Activated T-cell treated with anti-CD3 and anti-CD28 coated beads, Interleukin-2, amount 50 U/mL, for 72 hours (primary cell): ENCODE data around the gene SLCO2B1. TPM values are rescaled to one million over a fixed set of nuclear protein-coding genes. Genes with fewer than 3 reads are reported as not detected.
A peak's percentile ranks its signal among the peaks of the same experiment; 100 is the strongest.

ENCODE experiments used
- ATAC-seq, 2 donors: fragments of 150-1000 bp; cut with Tn5 transposase; replicated peaks in 1 of 2; 2 replicates each; pipeline ENCODE4 v1.10.0; 2021; ENCODE audit warnings: moderate library complexity in 2 of 2, mild to moderate bottlenecking in 1 of 2
- DNase-seq, 2 donors: peaks; one replicate each; pipeline ENCODE4 v3.0.0; 2021 to 2022; ENCODE audit warnings: mixed read lengths in 1 of 2
- H3K27ac Mint-ChIP-seq: one replicate; pipeline ENCODE4 v1.8.0; 2022; ENCODE audit warnings: mild to moderate bottlenecking, moderate library complexity, mixed read lengths
- H3K27me3 Mint-ChIP-seq: one replicate; pipeline ENCODE4 v1.8.0; 2022; ENCODE audit warnings: low read depth, mixed read lengths
- H3K36me3 Mint-ChIP-seq, 2 donors: one replicate each; pipeline ENCODE4 v1.8.0; 2022; ENCODE audit warnings: mixed read lengths in 2 of 2, mild to moderate bottlenecking in 1 of 2; ENCODE audit not compliant: insufficient read depth in 2 of 2
- H3K4me1 Mint-ChIP-seq: one replicate; pipeline ENCODE4 v1.8.0; 2022; ENCODE audit warnings: low read depth, mixed read lengths
- H3K4me3 Mint-ChIP-seq, 2 donors: one replicate each; pipeline ENCODE4 v1.8.0; 2022; ENCODE audit warnings: mild to moderate bottlenecking in 2 of 2, mixed read lengths in 2 of 2, moderate library complexity in 2 of 2
- H3K9me3 Mint-ChIP-seq, 2 donors: one replicate each; pipeline ENCODE4 v1.8.0; 2022; ENCODE audit warnings: mixed read lengths in 2 of 2
- total RNA-seq, 2 donors: library from RNA; stranded (reverse); gene quantifications; one replicate each; pipeline ENCODE4 v1.2.3, GENCODE V29; 2022

Gene SLCO2B1
- total RNA-seq, 2 donors from 2014 or later: not detected

- no peak for ATAC-seq
- no peaks in the 10 kb centered on the region for H3K36me3 Mint-ChIP-seq
- H3K27me3 Mint-ChIP-seq: no peaks in the 10 kb centered on the region
- no peak overlapping the region for H3K27ac Mint-ChIP-seq
- H3K4me3 Mint-ChIP-seq: no peak overlapping the region
- no peaks in the 10 kb centered on the region for H3K9me3 Mint-ChIP-seq
- no peak for DNase-seq
- peaks cover 6% of the 10 kb centered on the region for H3K4me1 Mint-ChIP-seq
Measured at GRCh38 chr11:75160220-75160757, 9.4 kb downstream of the SLCO2B1 start.

- no peak for ATAC-seq
- H3K4me3 Mint-ChIP-seq: no peak overlapping the region
- H3K27ac Mint-ChIP-seq: no peak overlapping the region
Measured at GRCh38 chr11:75160880-75161279, 10.0 kb downstream of the SLCO2B1 start.

GRCh38 chr11:75161506-75162095 is 10.7 kb downstream of the SLCO2B1 start:
- ATAC-seq (no peak), DNase-seq (no peak)
- Mint-ChIP-seq H3K36me3 (no peaks in the 10 kb centered on the region), H3K27me3 (no peaks in the 10 kb centered on the region), H3K27ac (no peak overlapping the region), H3K4me1 (peaks cover 6% of the 10 kb centered on the region), H3K9me3 (no peaks in the 10 kb centered on the region), H3K4me3 (no peak overlapping the region)

More at GRCh38 chr11:75160880-75161279, 10.0 kb downstream of the SLCO2B1 start:
- H3K36me3 Mint-ChIP-seq: no peaks in the 10 kb centered on the region
- peaks cover 6% of the 10 kb centered on the region for H3K4me1 Mint-ChIP-seq
- no peak for DNase-seq
- H3K27me3 Mint-ChIP-seq: no peaks in the 10 kb centered on the region
- no peaks in the 10 kb centered on the region for H3K9me3 Mint-ChIP-seq

DNA sequence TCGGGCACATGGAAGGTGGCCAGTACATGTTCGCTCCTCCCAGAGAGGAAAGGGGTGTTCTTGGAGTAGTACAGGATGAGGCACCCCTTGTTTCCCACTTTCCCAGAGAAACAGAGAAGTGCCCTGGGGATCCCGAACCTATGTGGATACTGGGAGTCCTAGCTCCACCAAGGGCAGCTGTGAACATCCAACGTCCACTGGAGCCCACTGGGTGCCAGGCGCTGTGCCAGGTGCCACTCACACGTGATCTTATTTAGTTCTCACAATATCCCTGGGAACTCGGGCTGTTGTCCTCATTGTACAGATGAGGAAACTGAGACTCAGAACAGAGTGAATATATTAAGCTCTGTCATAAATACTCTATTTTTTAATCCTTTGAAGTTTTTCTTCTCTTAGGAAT is 12.0 kb downstream of the SLCO2B1 start:
- ATAC-seq (no peak), DNase-seq (no peak)
- peaks cover 6% of the 10 kb centered on the region for H3K4me1 Mint-ChIP-seq
- H3K27me3 Mint-ChIP-seq: no peaks in the 10 kb centered on the region
- no peaks in the 10 kb centered on the region for H3K36me3 Mint-ChIP-seq
- no peak overlapping the region for H3K27ac Mint-ChIP-seq
- no peaks in the 10 kb centered on the region for H3K9me3 Mint-ChIP-seq
- no peak overlapping the region for H3K4me3 Mint-ChIP-seq

GRCh38 chr11:75163921-75164849 is 13.3 kb downstream of the SLCO2B1 start:
- H3K4me1 Mint-ChIP-seq: peaks cover 6% of the 10 kb centered on the region
- H3K4me3 Mint-ChIP-seq: no peak overlapping the region
- no peaks in the 10 kb centered on the region for H3K27me3 Mint-ChIP-seq
- no peak for DNase-seq
- no peak for ATAC-seq
- H3K36me3 Mint-ChIP-seq: no peaks in the 10 kb centered on the region
- no peaks in the 10 kb centered on the region for H3K9me3 Mint-ChIP-seq
- no peak overlapping the region for H3K27ac Mint-ChIP-seq

DNA sequence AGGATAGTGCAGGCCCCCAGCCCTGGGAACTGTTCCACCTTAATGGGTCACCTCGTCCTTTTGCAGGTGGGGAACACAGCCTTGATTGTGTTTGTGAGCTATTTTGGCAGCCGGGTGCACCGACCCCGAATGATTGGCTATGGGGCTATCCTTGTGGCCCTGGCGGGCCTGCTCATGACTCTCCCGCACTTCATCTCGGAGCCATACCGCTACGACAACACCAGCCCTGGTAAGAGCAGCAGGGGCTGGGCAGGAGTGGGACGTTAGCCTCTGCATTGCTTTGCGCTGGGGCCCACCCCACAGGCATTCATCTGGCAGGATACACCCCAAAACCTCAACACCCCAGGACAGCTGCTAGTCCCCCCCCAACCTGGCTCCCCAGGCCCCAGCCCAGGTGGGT is 14.8 kb downstream of the SLCO2B1 start:
- Mint-ChIP-seq H3K27ac (no peak overlapping the region), H3K4me3 (no peak overlapping the region), H3K9me3 (no peaks in the 10 kb centered on the region), H3K27me3 (no peaks in the 10 kb centered on the region), H3K36me3 (no peaks in the 10 kb centered on the region), H3K4me1 (peaks cover 6% of the 10 kb centered on the region)
- DNase-seq: no peak
- ATAC-seq: no peak

GRCh38 chr11:75166791-75167190 is 15.9 kb downstream of the SLCO2B1 start:
- Mint-ChIP-seq H3K27ac (no peak overlapping the region), H3K36me3 (no peaks in the 10 kb centered on the region), H3K4me1 (no peaks in the 10 kb centered on the region), H3K9me3 (no peaks in the 10 kb centered on the region), H3K4me3 (no peak overlapping the region), H3K27me3 (no peaks in the 10 kb centered on the region)
- ATAC-seq (no peak), DNase-seq (no peak)

DNA sequence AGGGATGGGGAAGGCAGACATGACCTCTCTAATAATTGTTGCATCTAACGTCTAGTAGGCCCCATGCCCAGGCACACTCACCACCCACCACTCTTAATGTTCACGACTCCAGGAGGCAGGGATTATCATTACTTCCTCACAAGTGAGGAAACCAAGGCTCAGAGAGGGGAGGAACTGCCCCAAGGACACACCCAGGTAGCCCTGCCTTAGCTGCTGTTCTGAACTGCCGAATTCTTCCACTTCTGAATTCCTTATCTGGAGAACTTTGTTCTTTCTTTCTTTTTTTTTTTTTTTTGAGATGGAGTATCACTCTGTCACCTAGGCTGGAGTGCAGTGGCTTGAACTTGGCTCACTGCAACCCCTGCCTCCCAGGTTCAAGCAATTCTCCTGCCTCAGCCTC is 16.7 kb downstream of the SLCO2B1 start:
- DNase-seq (no peak), ATAC-seq (no peak)
- no peaks in the 10 kb centered on the region for H3K36me3 Mint-ChIP-seq
- no peaks in the 10 kb centered on the region for H3K9me3 Mint-ChIP-seq
- no peak overlapping the region for H3K4me3 Mint-ChIP-seq
- no peaks in the 10 kb centered on the region for H3K4me1 Mint-ChIP-seq
- no peak overlapping the region for H3K27ac Mint-ChIP-seq
- H3K27me3 Mint-ChIP-seq: no peaks in the 10 kb centered on the region

DNA sequence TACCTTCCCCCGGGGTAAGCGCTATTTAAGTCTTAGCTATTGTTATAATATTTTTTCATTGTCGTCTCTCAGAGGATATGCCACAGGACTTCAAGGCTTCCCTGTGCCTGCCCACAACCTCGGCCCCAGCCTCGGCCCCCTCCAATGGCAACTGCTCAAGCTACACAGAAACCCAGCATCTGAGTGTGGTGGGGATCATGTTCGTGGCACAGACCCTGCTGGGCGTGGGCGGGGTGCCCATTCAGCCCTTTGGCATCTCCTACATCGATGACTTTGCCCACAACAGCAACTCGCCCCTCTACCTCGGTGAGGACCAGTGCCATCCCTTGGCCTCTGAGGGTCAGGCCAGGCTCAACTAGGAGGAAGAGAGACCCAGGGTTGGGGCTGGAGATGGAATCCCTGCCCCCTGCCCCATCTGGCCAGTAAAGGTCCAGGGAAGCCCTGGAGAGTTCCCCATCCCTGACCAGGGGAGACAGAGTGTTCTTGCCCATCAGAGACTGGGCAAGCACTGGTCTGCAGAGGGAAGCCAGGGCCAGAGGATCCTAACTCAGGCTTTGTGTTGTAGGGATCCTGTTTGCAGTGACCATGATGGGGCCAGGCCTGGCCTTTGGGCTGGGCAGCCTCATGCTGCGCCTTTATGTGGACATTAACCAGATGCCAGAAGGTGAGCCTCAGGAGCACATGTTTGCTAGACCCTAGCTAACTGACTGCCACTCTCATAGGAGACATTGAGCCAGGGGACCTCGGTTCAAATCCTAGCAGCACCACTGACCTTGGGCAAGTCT is 18.4 kb downstream of the SLCO2B1 start:
- no peaks in the 10 kb centered on the region for H3K27me3 Mint-ChIP-seq
- DNase-seq (no peak), ATAC-seq (no peak)
- no peaks in the 10 kb centered on the region for H3K36me3 Mint-ChIP-seq
- no peak overlapping the region for H3K27ac Mint-ChIP-seq
- H3K4me3 Mint-ChIP-seq: no peak overlapping the region
- H3K9me3 Mint-ChIP-seq: no peaks in the 10 kb centered on the region
- H3K4me1 Mint-ChIP-seq: peaks cover 2% of the 10 kb centered on the region

- no peaks in the 10 kb centered on the region for H3K27me3 Mint-ChIP-seq
- ATAC-seq (no peak), DNase-seq (no peak)
- H3K36me3 Mint-ChIP-seq: no peaks in the 10 kb centered on the region
- peaks cover 14% of the 10 kb centered on the region for H3K4me1 Mint-ChIP-seq
- no peak overlapping the region for H3K4me3 Mint-ChIP-seq
- no peak overlapping the region for H3K27ac Mint-ChIP-seq
- H3K9me3 Mint-ChIP-seq: no peaks in the 10 kb centered on the region
Measured at GRCh38 chr11:75170516-75171201, 19.8 kb downstream of the SLCO2B1 start.

GRCh38 chr11:75173336-75173735 is 22.4 kb downstream of the SLCO2B1 start:
- peaks cover 14% of the 10 kb centered on the region for H3K4me1 Mint-ChIP-seq
- H3K9me3 Mint-ChIP-seq: no peaks in the 10 kb centered on the region
- H3K27ac Mint-ChIP-seq: no peak overlapping the region
- DNase-seq (no peak), ATAC-seq (no peak)
- no peaks in the 10 kb centered on the region for H3K27me3 Mint-ChIP-seq
- H3K4me3 Mint-ChIP-seq: no peak overlapping the region
- no peaks in the 10 kb centered on the region for H3K36me3 Mint-ChIP-seq

DNA sequence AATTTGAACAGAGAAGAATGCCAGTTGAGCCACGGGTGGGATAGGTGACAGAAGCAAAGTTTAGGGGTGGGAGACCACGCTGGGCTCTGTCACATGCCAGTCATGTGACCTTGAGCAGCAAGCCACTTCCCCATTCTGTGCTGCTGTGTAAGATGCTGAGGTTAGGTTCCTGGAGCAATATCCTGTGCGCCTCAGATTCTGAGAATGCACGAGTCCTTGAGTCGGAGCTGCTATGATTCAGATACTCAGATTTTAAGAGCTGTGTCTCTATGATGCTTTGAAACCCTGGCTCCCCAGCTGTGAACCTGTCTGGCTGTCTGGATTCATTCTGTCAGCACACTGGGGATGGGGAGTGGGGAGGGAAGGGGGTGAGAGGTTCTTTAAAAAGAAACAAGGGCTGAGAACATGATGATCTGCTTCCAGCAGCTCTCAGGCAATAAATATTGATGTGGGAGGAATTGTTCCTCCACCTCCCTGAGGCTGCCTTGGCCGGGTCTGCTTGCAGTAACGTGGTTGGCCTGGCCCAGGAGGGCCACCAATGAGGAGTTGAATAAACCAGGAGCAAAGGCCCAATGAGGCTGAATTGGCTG is 24.0 kb downstream of the SLCO2B1 start:
- Mint-ChIP-seq H3K27me3 (no peaks in the 10 kb centered on the region), H3K36me3 (no peaks in the 10 kb centered on the region), H3K4me3 (no peak overlapping the region), H3K27ac (no peak overlapping the region), H3K4me1 (peaks cover 14% of the 10 kb centered on the region), H3K9me3 (no peaks in the 10 kb centered on the region)
- DNase-seq (peak; percentile 4 to 5), ATAC-seq (peak; percentile 56 to 89)
